A549 (cell line): Measurements from ENCODE around the gene PNMA3.

Experiments
- CBX8 ChIP-seq: fragments of 200-600 bp; sonication (generic); IDR thresholded peaks from 2 replicates; pipeline ENCODE4 v1.6.1; 2016
- POLR2A ChIP-seq: IDR thresholded peaks from 2 replicates; pipeline ENCODE4 v1.6.1; 2012; ENCODE audit warnings: mild to moderate bottlenecking, low read length
- RAD21 ChIP-seq, 2 experiments: fragments of >200 bp in 1 of 2; sonication (Bioruptor Twin) in 1 of 2; formaldehyde crosslinking in 1 of 2; IDR thresholded peaks in 1 of 2; conservative IDR thresholded peaks in 1 of 2; 2 replicates in 1 of 2; 3 replicates in 1 of 2; pipeline ENCODE4 v1.6.1; 2012 to 2018; ENCODE audit warnings: inconsistent platforms in 1 of 2
- TP53 ChIP-seq: fragments of 250-450 bp; sonication (Bioruptor Pico); IDR thresholded peaks from 2 replicates; pipeline ENCODE4 v1.5.0; 2021; ENCODE audit warnings: mild to moderate bottlenecking, moderate library complexity
- TF ChIP-seq, protein P1 (sequence below): fragments of >200 bp; sonication (Bioruptor Twin); formaldehyde crosslinking; IDR thresholded peaks from 3 replicates; pipeline ENCODE4 v1.5.1; 2016

DNA sequence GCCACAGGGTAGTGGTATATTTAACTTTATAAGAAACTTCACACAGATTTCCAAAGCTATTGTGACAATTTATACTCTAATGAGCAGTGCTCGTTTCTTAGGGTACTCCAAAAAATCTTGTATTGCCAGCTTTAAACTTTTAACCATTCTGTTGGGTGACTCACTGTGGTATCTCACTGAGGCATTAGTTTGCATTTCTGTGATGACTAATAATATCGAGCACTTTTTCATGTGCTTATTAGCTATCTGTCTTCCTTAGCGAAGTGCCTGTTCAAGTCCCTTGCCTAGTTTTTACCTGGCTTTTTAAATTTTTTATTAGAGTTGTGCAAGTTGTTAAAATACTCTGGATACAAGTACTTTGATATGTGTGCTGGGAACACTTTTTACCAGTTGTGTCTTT, 5.5 kb downstream of the PNMA3 start:
- TF ChIP-seq TP53 (no peak), RAD21 (conservative IDR thresholded peaks at IDR 0.05 in 1 of 2, IDR thresholded peaks at IDR 0.05 in 1 of 2) (no peak), CBX8 (no peak), POLR2A (no peak)
- TF ChIP-seq, protein P1, sequence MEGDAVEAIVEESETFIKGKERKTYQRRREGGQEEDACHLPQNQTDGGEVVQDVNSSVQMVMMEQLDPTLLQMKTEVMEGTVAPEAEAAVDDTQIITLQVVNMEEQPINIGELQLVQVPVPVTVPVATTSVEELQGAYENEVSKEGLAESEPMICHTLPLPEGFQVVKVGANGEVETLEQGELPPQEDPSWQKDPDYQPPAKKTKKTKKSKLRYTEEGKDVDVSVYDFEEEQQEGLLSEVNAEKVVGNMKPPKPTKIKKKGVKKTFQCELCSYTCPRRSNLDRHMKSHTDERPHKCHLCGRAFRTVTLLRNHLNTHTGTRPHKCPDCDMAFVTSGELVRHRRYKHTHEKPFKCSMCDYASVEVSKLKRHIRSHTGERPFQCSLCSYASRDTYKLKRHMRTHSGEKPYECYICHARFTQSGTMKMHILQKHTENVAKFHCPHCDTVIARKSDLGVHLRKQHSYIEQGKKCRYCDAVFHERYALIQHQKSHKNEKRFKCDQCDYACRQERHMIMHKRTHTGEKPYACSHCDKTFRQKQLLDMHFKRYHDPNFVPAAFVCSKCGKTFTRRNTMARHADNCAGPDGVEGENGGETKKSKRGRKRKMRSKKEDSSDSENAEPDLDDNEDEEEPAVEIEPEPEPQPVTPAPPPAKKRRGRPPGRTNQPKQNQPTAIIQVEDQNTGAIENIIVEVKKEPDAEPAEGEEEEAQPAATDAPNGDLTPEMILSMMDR = no peak
